HUES48 (cell line): ENCODE measurements around the gene PAX5.

Experiments used
- H3K27ac ChIP-seq: one replicate; pipeline ENCODE4 v1.7.0; 2013; ENCODE audit warnings: low read depth, low read length, inconsistent platforms
- H3K27me3 ChIP-seq: 2 replicates; pipeline ENCODE4 v1.6.1; 2013; ENCODE audit warnings: mild to moderate bottlenecking, low read length; ENCODE audit not compliant: control insufficient read depth, insufficient read depth
- H3K36me3 ChIP-seq: 2 replicates; pipeline ENCODE4 v1.6.1; 2013; ENCODE audit warnings: low read length; ENCODE audit not compliant: control insufficient read depth, insufficient read depth
- H3K4me1 ChIP-seq: 2 replicates; pipeline ENCODE4 v1.6.1; 2013; ENCODE audit warnings: mild to moderate bottlenecking, low read length; ENCODE audit not compliant: control insufficient read depth, insufficient read depth
- H3K4me3 ChIP-seq: 2 replicates; pipeline ENCODE4 v1.5.1; 2013; ENCODE audit warnings: mild to moderate bottlenecking, low read depth, low read length
- H3K9ac ChIP-seq: 2 replicates; pipeline ENCODE4 v1.6.1; 2013; ENCODE audit warnings: mild to moderate bottlenecking, low read depth, low read length, moderate library complexity
- H3K9me3 ChIP-seq: 2 replicates; pipeline ENCODE4 v1.6.1; 2013; ENCODE audit warnings: low read length; ENCODE audit not compliant: control insufficient read depth, insufficient read depth

Gene PAX5

DNA sequence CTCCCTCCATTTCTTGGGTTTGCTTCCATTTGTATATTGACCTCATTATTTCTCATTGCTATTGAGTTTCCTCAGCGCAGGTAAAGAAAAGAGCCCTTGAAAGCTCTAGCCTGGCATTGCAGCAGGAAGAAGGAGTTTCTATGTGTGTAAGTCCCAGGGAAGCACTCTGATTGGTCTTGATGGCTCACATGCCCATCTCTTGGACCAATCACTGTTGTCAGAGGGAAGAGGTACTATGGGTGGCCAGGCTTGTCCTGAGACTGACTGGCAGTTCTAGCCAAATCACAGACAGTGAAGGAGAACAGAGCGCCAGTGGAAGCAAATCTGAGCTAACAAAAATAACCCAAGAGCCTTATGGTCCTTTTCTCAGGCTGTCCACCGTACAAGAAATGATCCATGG lies 219.0 kb downstream of the PAX5 start:
- Histone ChIP-seq H3K9me3 (no peaks in the 10 kb centered on the region), H3K9ac (no peak overlapping the region), H3K36me3 (no peaks in the 10 kb centered on the region), H3K27me3 (peaks cover 26% of the 10 kb centered on the region), H3K4me1 (peaks cover 11% of the 10 kb centered on the region), H3K4me3 (no peak overlapping the region), H3K27ac (no peak overlapping the region)

DNA sequence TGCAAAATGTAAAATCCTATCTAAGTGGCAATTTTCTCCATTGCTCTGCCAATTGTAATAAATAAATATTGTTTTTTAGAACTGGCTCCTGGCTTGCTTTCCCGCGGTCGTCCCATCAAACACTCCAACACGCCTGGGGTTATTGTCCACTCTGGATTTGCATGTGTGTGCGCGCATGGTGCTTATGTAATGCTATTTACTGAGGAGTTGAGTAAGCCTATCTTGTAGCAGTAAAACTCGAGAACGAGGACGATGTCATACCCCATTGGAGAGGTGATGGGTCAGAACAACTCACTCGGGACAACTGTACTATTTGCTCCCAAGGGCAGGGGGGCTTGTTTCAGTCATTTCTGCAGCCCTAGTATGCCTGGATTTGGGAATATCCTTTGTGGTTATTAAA lies 220.9 kb downstream of the PAX5 start:
- Histone ChIP-seq H3K9ac (no peak overlapping the region), H3K27me3 (peaks cover 9% of the 10 kb centered on the region), H3K27ac (no peak overlapping the region), H3K4me1 (no peaks in the 10 kb centered on the region), H3K4me3 (no peak overlapping the region), H3K9me3 (no peaks in the 10 kb centered on the region), H3K36me3 (no peaks in the 10 kb centered on the region)

DNA sequence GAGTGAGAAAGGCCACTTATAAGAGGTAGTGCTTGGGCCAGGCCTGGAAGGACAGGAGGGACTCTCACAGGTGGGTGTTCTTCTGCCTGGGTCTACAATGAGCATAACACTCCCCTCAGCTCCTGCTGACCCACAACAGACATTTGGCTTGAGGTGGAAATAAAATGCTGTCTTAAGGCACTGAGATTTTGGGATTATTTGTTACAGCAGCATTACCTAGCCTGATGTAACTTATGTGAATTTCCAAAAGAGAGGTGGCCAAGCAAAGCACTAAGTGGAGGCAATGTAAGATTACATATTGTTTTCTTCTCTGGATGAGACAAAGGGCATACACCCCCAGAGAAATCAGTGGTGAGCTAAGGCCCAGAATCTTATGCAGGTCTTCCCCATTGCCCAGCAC lies 221.5 kb downstream of the PAX5 start:
- Histone ChIP-seq H3K4me1 (no peaks in the 10 kb centered on the region), H3K36me3 (no peaks in the 10 kb centered on the region), H3K9me3 (no peaks in the 10 kb centered on the region), H3K27ac (no peak overlapping the region), H3K4me3 (no peak overlapping the region), H3K9ac (no peak overlapping the region), H3K27me3 (peaks cover 3% of the 10 kb centered on the region)

DNA sequence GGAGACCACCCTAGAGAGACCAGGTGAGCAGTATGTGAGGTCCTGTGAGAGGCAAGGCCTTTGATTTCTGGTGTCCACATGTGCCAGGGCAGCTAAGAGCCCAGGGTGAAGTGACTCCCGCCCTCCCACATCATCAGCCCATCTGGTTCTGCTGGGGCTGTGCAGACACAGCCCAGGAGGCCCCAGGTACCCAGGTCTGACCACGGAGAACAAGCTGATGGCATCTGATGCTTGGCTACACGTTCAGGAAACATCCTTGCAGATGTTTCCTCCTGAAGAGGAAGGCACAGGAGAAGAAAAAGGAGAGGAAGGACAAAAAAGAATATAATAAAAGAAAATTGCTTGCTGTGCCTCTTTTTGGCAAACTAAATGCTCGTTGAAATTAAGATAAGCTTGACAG lies 225.8 kb downstream of the PAX5 start:
- Histone ChIP-seq H3K36me3 (no peaks in the 10 kb centered on the region), H3K27me3 (0 out of 2 replicates have a peak, but pooled peaks cover 2% of the 10 kb centered on the region), H3K27ac (no peak overlapping the region), H3K9me3 (no peaks in the 10 kb centered on the region), H3K9ac (no peak overlapping the region), H3K4me1 (no peaks in the 10 kb centered on the region), H3K4me3 (no peak overlapping the region)

DNA sequence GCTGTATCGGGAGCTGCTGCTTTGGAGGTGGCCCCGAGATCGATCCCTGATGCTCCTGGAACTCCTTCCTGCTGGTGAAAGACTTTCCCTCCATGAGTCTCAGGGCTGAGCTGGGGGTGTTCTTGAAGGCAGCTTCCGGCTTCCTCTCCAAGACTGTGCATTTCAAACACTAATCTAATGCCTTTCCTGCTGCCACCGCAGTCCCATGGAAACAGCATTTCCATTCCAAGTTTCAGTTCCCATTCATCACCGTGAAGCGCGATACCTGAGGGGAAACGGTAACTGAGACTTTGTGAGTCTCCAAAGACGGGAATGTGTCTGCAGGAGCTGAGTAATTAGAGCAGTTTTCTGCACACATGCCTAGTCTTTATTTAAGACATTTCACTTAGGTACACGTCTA lies 230.1 kb downstream of the PAX5 start:
- Histone ChIP-seq H3K27ac (no peak overlapping the region), H3K36me3 (no peaks in the 10 kb centered on the region), H3K4me1 (no peaks in the 10 kb centered on the region), H3K4me3 (no peak overlapping the region), H3K9me3 (no peaks in the 10 kb centered on the region), H3K9ac (no peak overlapping the region), H3K27me3 (0 out of 2 replicates have a peak, but pooled peaks cover 2% of the 10 kb centered on the region)

- Histone ChIP-seq H3K4me3 (no peak overlapping the region), H3K27ac (no peak overlapping the region), H3K36me3 (no peaks in the 10 kb centered on the region), H3K9me3 (no peaks in the 10 kb centered on the region), H3K9ac (no peak overlapping the region), H3K4me1 (no peaks in the 10 kb centered on the region), H3K27me3 (0 out of 2 replicates have a peak, but pooled peaks cover 2% of the 10 kb centered on the region)
Observed at GRCh38 chr9:36802201-36802920, 231.7 kb downstream of the PAX5 start.

DNA sequence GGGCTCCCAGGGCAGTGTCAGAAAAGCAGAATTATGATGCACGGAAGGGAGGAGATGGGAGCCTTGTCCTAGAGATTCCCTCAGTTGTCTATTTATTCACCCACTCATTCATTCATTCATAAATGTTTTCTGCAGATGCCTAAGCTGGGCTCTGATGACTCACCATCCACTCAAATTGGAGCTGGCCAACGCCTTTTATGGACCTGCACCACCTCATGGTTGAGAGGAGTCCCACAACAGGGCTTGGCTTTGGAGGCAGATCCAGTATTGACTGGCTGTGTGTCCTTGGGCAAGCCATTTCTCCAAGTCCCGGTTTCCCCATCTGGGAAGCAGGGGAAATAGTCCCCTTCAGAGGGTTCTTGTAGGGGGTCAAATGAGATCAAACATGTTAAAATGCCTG lies 233.6 kb downstream of the PAX5 start:
- no peaks in the 10 kb centered on the region for H3K9me3 ChIP-seq
- H3K9ac ChIP-seq = no peak overlapping the region

GRCh38 chr9:36798350-36799065 lies 235.6 kb downstream of the PAX5 start:
- Histone ChIP-seq H3K27ac (no peak overlapping the region), H3K9me3 (no peaks in the 10 kb centered on the region)

More for the DNA sequence above, 233.6 kb downstream of the PAX5 start:
- Histone ChIP-seq H3K27ac (no peak overlapping the region), H3K4me3 (no peak overlapping the region), H3K27me3 (0 out of 2 replicates have a peak, but pooled peaks cover 2% of the 10 kb centered on the region), H3K4me1 (no peaks in the 10 kb centered on the region), H3K36me3 (no peaks in the 10 kb centered on the region)

GRCh38 chr9:36797471-36798220 lies 236.4 kb downstream of the PAX5 start:
- no peaks in the 10 kb centered on the region for H3K4me1 ChIP-seq
- H3K4me3 ChIP-seq = no peak overlapping the region
- H3K27me3 ChIP-seq = no peaks in the 10 kb centered on the region

More at GRCh38 chr9:36798350-36799065, 235.6 kb downstream of the PAX5 start:
- Histone ChIP-seq H3K27me3 (0 out of 2 replicates have a peak, but pooled peaks cover 2% of the 10 kb centered on the region), H3K4me1 (no peaks in the 10 kb centered on the region), H3K4me3 (no peak overlapping the region), H3K9ac (no peak overlapping the region), H3K36me3 (no peaks in the 10 kb centered on the region)

GRCh38 chr9:36796671-36797419 lies 237.2 kb downstream of the PAX5 start:
- Histone ChIP-seq H3K36me3 (no peaks in the 10 kb centered on the region), H3K9ac (no peak overlapping the region), H3K27me3 (no peaks in the 10 kb centered on the region), H3K27ac (no peak overlapping the region), H3K9me3 (no peaks in the 10 kb centered on the region), H3K4me1 (no peaks in the 10 kb centered on the region), H3K4me3 (no peak overlapping the region)

More at GRCh38 chr9:36797471-36798220, 236.4 kb downstream of the PAX5 start:
- Histone ChIP-seq H3K36me3 (no peaks in the 10 kb centered on the region), H3K27ac (no peak overlapping the region), H3K9ac (no peak overlapping the region), H3K9me3 (no peaks in the 10 kb centered on the region)
